GM21390 (cell line): ENCODE results near the gene RPP21.
"Not testable (repeated sequence)": the region's sequence is repeated elsewhere in the genome, so short reads cannot be mapped to it uniquely, and the experiment has no call there.

Experiments used
- ATAC-seq: cut with Tn5 transposase; IDR thresholded peaks from one replicate; pipeline ENCODE4 v1.9.1; 2021; ENCODE audit not compliant: unreplicated experiment

Gene RPP21

GRCh38 chr6:30369280-30369679, 24.3 kb downstream of the RPP21 start:
- not testable (repeated sequence) for ATAC-seq

GRCh38 chr6:30378290-30378937, 33.5 kb downstream of the RPP21 start:
- no peak for ATAC-seq

GRCh38 chr6:30380464-30380863, 35.5 kb downstream of the RPP21 start:
- no peak for ATAC-seq

- ATAC-seq, result no peak
Measured at GRCh38 chr6:30386166-30386565, 41.2 kb downstream of the RPP21 start.

GRCh38 chr6:30391240-30391639, 46.3 kb downstream of the RPP21 start:
- no peak for ATAC-seq

- no peak for ATAC-seq
Measured at GRCh38 chr6:30394139-30394538, 49.2 kb downstream of the RPP21 start.
